AG04450 (cell line): ENCODE measurements around the gene PPP1R13L. TPM values are rescaled to one million over a fixed set of nuclear protein-coding genes. Genes with fewer than 3 reads are reported as not detected.

ENCODE experiments used
- CTCF ChIA-PET: fragments of 300-600, 350-600 bp; formaldehyde crosslinking; extraction: SDS; loops from one replicate; lab custom pipeline; 2022; ENCODE audit warnings: antibody characterized with exemption, inconsistent platforms; lab: Charles Lee
- POLR2A ChIA-PET: fragments of 350-600 bp; formaldehyde crosslinking; extraction: SDS; loops from one replicate; lab custom pipeline; 2021; ENCODE audit warnings: antibody characterized with exemption, inconsistent platforms; lab: Yijun Ruan, JAX
- DNase-seq: peaks from one replicate; pipeline ENCODE4 v3.0.0-alpha.2; 2011; ENCODE audit warnings: low read depth, low spot score
- H3K27ac ChIP-seq: one replicate; pipeline ENCODE4 v1.5.1; 2012; ENCODE audit warnings: low read depth, low read length, control low read depth
- H3K27me3 ChIP-seq: one replicate; pipeline ENCODE4 v1.6.0; 2012; ENCODE audit warnings: low read length; ENCODE audit not compliant: control insufficient read depth, insufficient read depth
- H3K4me3 ChIP-seq: 2 replicates; pipeline ENCODE4 v1.5.1; 2011; ENCODE audit warnings: mild to moderate bottlenecking, low read depth, low read length, control low read depth
- H3K9me3 ChIP-seq: 2 replicates; pipeline ENCODE4 v1.5.1; 2012; ENCODE audit warnings: low read length; ENCODE audit not compliant: control insufficient read depth, insufficient read depth
- polyA plus RNA-seq: library from polyadenylated mRNA; depleted of rRNA; stranded (reverse); fragments of >200 nt; gene quantifications from 2 replicates; pipeline ENCODE4 v1.2.3, GENCODE V29; 2011
- TF ChIP-seq, protein P1 (sequence below): IDR thresholded peaks from 2 replicates; pipeline ENCODE4 v1.5.1; 2011; ENCODE audit warnings: low read depth, low read length, control low read depth, inconsistent platforms

PPP1R13L gene
- polyA plus RNA-seq, 1 experiment: 2.4 TPM

DNA sequence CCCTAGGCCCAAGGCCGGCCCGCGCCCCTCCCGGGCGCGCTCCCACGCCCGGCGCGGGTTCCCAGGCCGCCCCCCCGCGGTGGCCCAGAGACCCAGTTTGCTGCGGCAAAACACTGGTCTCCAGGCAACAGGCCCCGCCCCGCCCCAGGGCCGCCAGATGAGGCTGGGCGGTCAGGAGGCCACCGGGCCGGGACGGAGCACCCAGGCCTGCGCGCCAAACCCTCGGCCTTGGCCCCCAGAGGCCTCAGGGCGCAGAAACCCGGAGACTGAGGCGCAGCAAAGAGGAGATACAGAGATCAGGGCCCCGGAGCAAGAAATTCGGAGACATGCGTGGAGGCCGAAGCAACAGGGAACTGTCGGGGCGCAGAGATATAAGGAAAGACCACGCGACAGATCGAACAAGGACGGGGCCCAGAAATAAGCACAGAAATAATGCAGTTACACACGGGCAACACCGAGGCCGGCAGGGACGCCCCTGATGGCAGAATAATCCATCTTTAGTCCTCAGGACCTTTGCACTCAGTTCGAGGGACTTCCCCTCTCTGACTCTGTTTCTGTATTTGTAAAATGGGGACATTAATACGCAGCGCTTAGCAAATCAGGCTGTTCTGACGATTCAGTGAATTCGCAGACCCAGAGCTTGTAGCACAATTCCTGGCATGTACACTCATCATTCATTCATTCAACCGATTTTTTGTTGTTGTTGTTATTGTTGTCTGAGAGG is 39.6 kb upstream of the PPP1R13L start:
- H3K27me3 ChIP-seq: no peaks in the 10 kb centered on the region
- TF ChIP-seq, protein P1, sequence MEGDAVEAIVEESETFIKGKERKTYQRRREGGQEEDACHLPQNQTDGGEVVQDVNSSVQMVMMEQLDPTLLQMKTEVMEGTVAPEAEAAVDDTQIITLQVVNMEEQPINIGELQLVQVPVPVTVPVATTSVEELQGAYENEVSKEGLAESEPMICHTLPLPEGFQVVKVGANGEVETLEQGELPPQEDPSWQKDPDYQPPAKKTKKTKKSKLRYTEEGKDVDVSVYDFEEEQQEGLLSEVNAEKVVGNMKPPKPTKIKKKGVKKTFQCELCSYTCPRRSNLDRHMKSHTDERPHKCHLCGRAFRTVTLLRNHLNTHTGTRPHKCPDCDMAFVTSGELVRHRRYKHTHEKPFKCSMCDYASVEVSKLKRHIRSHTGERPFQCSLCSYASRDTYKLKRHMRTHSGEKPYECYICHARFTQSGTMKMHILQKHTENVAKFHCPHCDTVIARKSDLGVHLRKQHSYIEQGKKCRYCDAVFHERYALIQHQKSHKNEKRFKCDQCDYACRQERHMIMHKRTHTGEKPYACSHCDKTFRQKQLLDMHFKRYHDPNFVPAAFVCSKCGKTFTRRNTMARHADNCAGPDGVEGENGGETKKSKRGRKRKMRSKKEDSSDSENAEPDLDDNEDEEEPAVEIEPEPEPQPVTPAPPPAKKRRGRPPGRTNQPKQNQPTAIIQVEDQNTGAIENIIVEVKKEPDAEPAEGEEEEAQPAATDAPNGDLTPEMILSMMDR: no peak
- no peaks in the 10 kb centered on the region for H3K9me3 ChIP-seq
- ChIA-PET POLR2A (no interaction called here), CTCF (interaction anchor here (0.7 to 1.9 kb wide), 3 partner anchors 34 to 244 kb away, joined by 3 to 8 read pairs (median 7); no protein-coding TSS in a partner anchor)
- no peak for DNase-seq
- peak overlapping the region; percentile 60; the same call in 1 of the 2 replicates for H3K4me3 ChIP-seq
- no peak overlapping the region for H3K27ac ChIP-seq

DNA sequence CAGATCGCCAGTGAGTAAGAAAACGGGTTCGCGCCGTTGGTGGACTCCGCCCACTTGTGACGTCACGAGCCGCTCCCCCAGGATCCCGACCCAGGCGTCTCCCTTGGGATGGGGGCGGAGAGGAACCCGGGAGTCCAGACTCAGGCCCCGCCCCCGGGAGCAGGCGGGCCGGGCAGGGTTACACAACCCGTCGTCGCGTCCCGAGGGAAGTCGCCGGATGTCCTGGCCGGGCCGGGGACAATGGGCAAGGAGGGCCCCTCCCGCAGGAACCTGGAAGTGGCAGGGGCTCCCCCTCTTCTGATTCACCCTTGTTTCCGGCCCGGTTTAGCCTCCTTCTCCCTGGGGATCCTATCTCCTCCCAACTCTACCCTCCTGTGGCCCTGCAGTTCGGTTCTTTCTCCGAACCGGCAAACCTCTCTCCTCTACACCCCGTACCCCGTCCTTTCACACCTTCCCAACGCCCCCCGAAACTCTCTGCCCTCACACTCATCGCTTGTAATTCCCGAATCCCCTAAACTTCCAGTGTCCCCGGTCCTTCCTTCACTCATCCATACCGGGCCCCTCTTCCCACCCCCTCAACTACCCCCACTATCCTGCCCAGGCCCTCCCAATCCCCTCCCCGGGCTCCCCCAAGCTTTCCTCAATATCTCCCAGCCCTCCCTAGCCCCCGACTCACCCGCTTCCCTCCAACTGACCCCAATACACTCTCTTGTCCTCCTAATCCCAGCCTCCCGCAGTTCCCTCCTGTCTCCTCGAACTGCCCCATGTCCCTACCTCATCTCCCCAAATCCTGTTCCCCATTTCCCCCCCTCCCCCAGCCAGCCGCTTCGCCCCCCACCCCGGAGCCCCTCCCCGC is 38.8 kb upstream of the PPP1R13L start:
- no peak for DNase-seq
- CTCF ChIA-PET: no interaction called here

DNA sequence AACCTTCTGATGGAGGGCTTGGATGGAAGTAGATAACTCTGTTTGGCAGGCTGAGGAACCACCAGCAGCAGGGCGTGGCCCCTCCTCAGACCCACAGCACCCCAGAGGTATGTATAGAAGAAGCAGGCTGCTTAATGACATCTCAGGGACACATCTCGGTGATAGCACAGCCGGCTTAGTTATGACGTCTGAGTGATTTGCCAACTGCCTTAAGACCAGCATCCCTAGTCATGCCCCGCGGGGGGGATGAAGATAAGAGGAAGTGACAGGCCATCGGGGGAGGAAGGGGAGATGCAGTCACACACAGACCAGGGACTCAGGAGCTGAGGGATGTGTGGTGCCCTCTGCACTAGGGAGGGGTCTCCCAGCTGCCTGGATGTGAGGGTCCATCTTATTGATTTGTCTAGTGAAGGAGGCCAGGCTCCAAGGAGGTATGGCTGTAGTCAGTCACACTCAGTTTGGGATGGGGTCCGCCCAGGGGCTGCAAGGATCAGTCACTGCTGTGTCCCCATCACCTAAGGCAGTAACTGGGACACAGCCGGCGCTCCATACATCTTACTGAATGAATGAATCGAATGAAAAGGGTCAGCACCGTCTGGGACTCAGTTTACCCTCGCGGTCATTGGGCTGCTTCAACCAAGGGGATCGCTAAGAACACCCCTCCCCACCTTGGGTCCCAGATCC is 38.1 kb upstream of the PPP1R13L start:
- Histone ChIP-seq H3K27ac (peak overlapping the region; percentile 85), H3K4me3 (peak overlapping the region; percentile 60), H3K9me3 (no peaks in the 10 kb centered on the region), H3K27me3 (no peaks in the 10 kb centered on the region)
- ChIA-PET CTCF (interaction anchor here (5.9 kb wide), 1 partner anchor 35 kb away, joined by 224 read pairs; no protein-coding TSS in a partner anchor), POLR2A (interaction anchor here (0.6 to 0.7 kb wide), 2 partner anchors 11 to 82 kb away, joined by 4 to 5 read pairs; no protein-coding TSS in a partner anchor)
- no peak for DNase-seq
- TF ChIP-seq, protein P1: no peak

More for the DNA sequence above, 38.8 kb upstream of the PPP1R13L start:
- Histone ChIP-seq H3K4me3 (peak overlapping the region; percentile 60), H3K27ac (peak overlapping the region; percentile 85), H3K9me3 (no peaks in the 10 kb centered on the region), H3K27me3 (no peaks in the 10 kb centered on the region)
- POLR2A ChIA-PET: no interaction called here
- TF ChIP-seq, protein P1: no peak

DNA sequence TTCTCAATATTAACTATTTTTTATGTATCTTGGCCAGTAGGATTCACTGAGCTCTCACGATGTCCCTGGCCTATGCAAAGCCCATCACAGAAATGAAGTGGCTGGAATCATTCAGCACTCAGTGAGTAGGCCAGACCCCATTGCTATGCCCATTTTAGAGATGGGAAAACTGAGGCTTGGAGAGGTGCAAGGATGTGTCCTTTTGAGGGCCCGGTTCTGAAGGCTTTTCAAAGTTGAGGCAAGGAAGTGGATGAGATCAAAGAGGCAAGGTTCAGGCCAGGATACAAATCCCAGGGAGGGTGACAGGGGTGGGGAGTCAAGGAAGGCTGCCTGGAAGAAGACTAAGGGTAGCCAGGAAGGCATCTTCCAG is 37.5 kb upstream of the PPP1R13L start:
- Histone ChIP-seq H3K27me3 (no peaks in the 10 kb centered on the region), H3K9me3 (no peaks in the 10 kb centered on the region), H3K4me3 (no peak overlapping the region), H3K27ac (peak overlapping the region; percentile 39)
- ChIA-PET CTCF (interaction anchor here (2.0 to 5.9 kb wide), 2 partner anchors 36 to 43 kb away, joined by 7 to 224 read pairs; no protein-coding TSS in a partner anchor), POLR2A (interaction anchor here (0.6 to 0.7 kb wide), 2 partner anchors 11 to 83 kb away, joined by 4 to 5 read pairs; no protein-coding TSS in a partner anchor)
- DNase-seq: no peak
- TF ChIP-seq, protein P1: no peak
